ENCODE measurements around the gene SFXN5. TPM values are rescaled to one million over a fixed set of nuclear protein-coding genes. Genes with fewer than 3 reads are reported as not detected.

The SFXN5 gene
- total and polyA plus RNA-seq, 2 experiments from 2014 or later = 10.0 to 16.4 TPM

- Histone ChIP-seq H3K27ac (no peak overlapping the region), H3K36me3 (ENCODE audit: low read depth) (no peaks in the 10 kb centered on the region), H3F3A (ENCODE audit: insufficient read depth) (no peaks in the 10 kb centered on the region), H3K9me2 (ENCODE audit: insufficient read depth) (no peaks in the 10 kb centered on the region), H3K27me3 (replicated peaks; ENCODE audit: insufficient read depth) (no peaks in the 10 kb centered on the region), H3K4me3 (no peak overlapping the region), H3K4me2 (ENCODE audit: unreplicated experiment) (no peak overlapping the region), H3K9ac (no peak overlapping the region), H4K20me1 (ENCODE audit: insufficient read depth) (no peaks in the 10 kb centered on the region), H3K9me3 (ENCODE audit: low read depth) (no peaks in the 10 kb centered on the region), H3K4me1 (ENCODE audit: insufficient read depth) (no peaks in the 10 kb centered on the region), H2AFZ (no peak overlapping the region), H3K79me2 (ENCODE audit: insufficient read depth) (no peaks in the 10 kb centered on the region)
- 91 to 93% methylated on average over 7 to 8 of the region's 8 CpGs for WGBS, 2 experiments (ENCODE audit: low coverage in 1 of 2, low lambda C conversion rate in 2 of 2, missing lambda C conversion rate in 2 of 2)
- TF ChIP-seq EZH2 (IDR thresholded peaks at IDR 0.05; ENCODE audit: insufficient read depth, poor library complexity, severe bottlenecking) = no peak
- TF ChIP-seq EZH2phosphoT487 (IDR thresholded peaks at IDR 0.05; ENCODE audit: insufficient read depth, low read depth) = no peak
- in situ Hi-C loops (cut with MboI) = no loop called here
- DNase-seq = no peak
Measured at GRCh38 chr2:72968286-72968685, 103.2 kb downstream of the SFXN5 start.

- H3K9me3 ChIP-seq (ENCODE audit: low read depth) = no peaks in the 10 kb centered on the region
- no peaks in the 10 kb centered on the region for H4K20me1 ChIP-seq (ENCODE audit: insufficient read depth)
- H3K9ac ChIP-seq = no peak overlapping the region
- H2AFZ ChIP-seq = no peak overlapping the region
- no peaks in the 10 kb centered on the region for H3K27me3 ChIP-seq (replicated peaks; ENCODE audit: insufficient read depth)
- WGBS, 2 experiments (ENCODE audit: low coverage in 1 of 2, low lambda C conversion rate in 2 of 2, missing lambda C conversion rate in 2 of 2) = 94 to 97% methylated on average over 14 of the region's 14 CpGs
- no peak overlapping the region for H3K4me3 ChIP-seq
- H3K9me2 ChIP-seq (ENCODE audit: insufficient read depth) = no peaks in the 10 kb centered on the region
- no peak overlapping the region for H3K4me2 ChIP-seq (ENCODE audit: unreplicated experiment)
- DNase-seq = no peak
- no peak for TF ChIP-seq EZH2 (IDR thresholded peaks at IDR 0.05; ENCODE audit: insufficient read depth, poor library complexity, severe bottlenecking)
- TF ChIP-seq EZH2phosphoT487 (IDR thresholded peaks at IDR 0.05; ENCODE audit: insufficient read depth, low read depth) = no peak
- H3K36me3 ChIP-seq (ENCODE audit: low read depth) = no peaks in the 10 kb centered on the region
- H3F3A ChIP-seq (ENCODE audit: insufficient read depth) = no peaks in the 10 kb centered on the region
- no peaks in the 10 kb centered on the region for H3K79me2 ChIP-seq (ENCODE audit: insufficient read depth)
- no peaks in the 10 kb centered on the region for H3K4me1 ChIP-seq (ENCODE audit: insufficient read depth)
- H3K27ac ChIP-seq = no peak overlapping the region
- in situ Hi-C loops (cut with MboI) = no loop called here
Measured at GRCh38 chr2:72965770-72966450, 105.6 kb downstream of the SFXN5 start.

GRCh38 chr2:72965016-72965415 lies 106.5 kb downstream of the SFXN5 start:
- no peaks in the 10 kb centered on the region for H3K4me1 ChIP-seq (ENCODE audit: insufficient read depth)
- no peak overlapping the region for H3K4me2 ChIP-seq (ENCODE audit: unreplicated experiment)
- H3F3A ChIP-seq (ENCODE audit: insufficient read depth) = no peaks in the 10 kb centered on the region
- H3K36me3 ChIP-seq (ENCODE audit: low read depth) = no peaks in the 10 kb centered on the region
- DNase-seq = no peak
- H3K9me3 ChIP-seq (ENCODE audit: low read depth) = no peaks in the 10 kb centered on the region
- in situ Hi-C loops (cut with MboI) = no loop called here
- H2AFZ ChIP-seq = no peak overlapping the region
- TF ChIP-seq EZH2phosphoT487 (IDR thresholded peaks at IDR 0.05; ENCODE audit: insufficient read depth, low read depth) (no peak), EZH2 (IDR thresholded peaks at IDR 0.05; ENCODE audit: insufficient read depth, poor library complexity, severe bottlenecking) (no peak)
- no peaks in the 10 kb centered on the region for H3K27me3 ChIP-seq (replicated peaks; ENCODE audit: insufficient read depth)
- H3K9me2 ChIP-seq (ENCODE audit: insufficient read depth) = no peaks in the 10 kb centered on the region
- H4K20me1 ChIP-seq (ENCODE audit: insufficient read depth) = no peaks in the 10 kb centered on the region
- no peak overlapping the region for H3K27ac ChIP-seq
- WGBS, 2 experiments (ENCODE audit: low coverage in 1 of 2, low lambda C conversion rate in 2 of 2, missing lambda C conversion rate in 2 of 2) = 83 to 87% methylated on average over 8 to 12 of the region's 12 CpGs
- H3K4me3 ChIP-seq = no peak overlapping the region
- H3K9ac ChIP-seq = no peak overlapping the region
- no peaks in the 10 kb centered on the region for H3K79me2 ChIP-seq (ENCODE audit: insufficient read depth)

- H3K79me2 ChIP-seq (ENCODE audit: insufficient read depth) = no peaks in the 10 kb centered on the region
- DNase-seq = no peak
- H4K20me1 ChIP-seq (ENCODE audit: insufficient read depth) = no peaks in the 10 kb centered on the region
- H3K9me2 ChIP-seq (ENCODE audit: insufficient read depth) = no peaks in the 10 kb centered on the region
- TF ChIP-seq EZH2phosphoT487 (IDR thresholded peaks at IDR 0.05; ENCODE audit: insufficient read depth, low read depth) (no peak), EZH2 (IDR thresholded peaks at IDR 0.05; ENCODE audit: insufficient read depth, poor library complexity, severe bottlenecking) (no peak)
- no peaks in the 10 kb centered on the region for H3K9me3 ChIP-seq (ENCODE audit: low read depth)
- no peaks in the 10 kb centered on the region for H3K27me3 ChIP-seq (replicated peaks; ENCODE audit: insufficient read depth)
- no peaks in the 10 kb centered on the region for H3K36me3 ChIP-seq (ENCODE audit: low read depth)
- H3K4me1 ChIP-seq (ENCODE audit: insufficient read depth) = no peaks in the 10 kb centered on the region
- H3K27ac ChIP-seq = no peak overlapping the region
- no peak overlapping the region for H3K9ac ChIP-seq
- H2AFZ ChIP-seq = no peak overlapping the region
- H3F3A ChIP-seq (ENCODE audit: insufficient read depth) = no peaks in the 10 kb centered on the region
- in situ Hi-C loops (cut with MboI) = no loop called here
- H3K4me3 ChIP-seq = no peak overlapping the region
- H3K4me2 ChIP-seq (ENCODE audit: unreplicated experiment) = no peak overlapping the region
- 98 to 99% methylated on average over 6 of the region's 6 CpGs for WGBS, 2 experiments (ENCODE audit: low coverage in 1 of 2, low lambda C conversion rate in 2 of 2, missing lambda C conversion rate in 2 of 2)
Measured at GRCh38 chr2:72964146-72964525, 107.4 kb downstream of the SFXN5 start.
